ENCODE results near the gene EXOC3L4. TPM values are rescaled to one million over a fixed set of nuclear protein-coding genes. Genes with fewer than 3 reads are reported as not detected.

Gene EXOC3L4
- polyA plus RNA-seq, 1 of the 3 experiments (the other 2 are of a cell fraction): 0.46 TPM

- TF ChIP-seq FOSL2 (IDR thresholded peaks at IDR 0.05; ENCODE audit: borderline replicate concordance, low read depth) (no peak), CTCF (IDR thresholded peaks at IDR 0.05) (no peak), RXRA (IDR thresholded peaks at IDR 0.05; ENCODE audit: borderline replicate concordance, low read depth) (no peak)
These were observed 9.1 kb upstream of the EXOC3L4 start (continued) for GRCh38 chr14:103085106-103086091.

GRCh38 chr14:103086771-103087342, 7.7 kb upstream of the EXOC3L4 start:
- no peak overlapping the region for H3K4me2 ChIP-seq
- no peak for DNase-seq
- H3K27me3 ChIP-seq (ENCODE audit: insufficient read depth): peaks cover 12% of the 10 kb centered on the region
- H3F3A ChIP-seq (replicated peaks; ENCODE audit: insufficient read depth): no peaks in the 10 kb centered on the region
- H3K4me3 ChIP-seq (ENCODE audit: low read depth in 2 of 2, low read length in 1 of 2): no peak overlapping the region
- 42% methylated on average over 4 of the region's 8 CpGs for WGBS (ENCODE audit: low lambda C conversion rate)
- H3K27ac ChIP-seq (ENCODE audit: low read depth in 2 of 2, low read length in 1 of 2): no peak overlapping the region
- peaks cover 0 to 4% of the 10 kb centered on the region in 2 experiments; a peak in 1 of 4 replicates for H3K4me1 ChIP-seq (ENCODE audit: control insufficient read depth in 1 of 2, insufficient read depth in 2 of 2, low read depth in 1 of 2, low read length in 1 of 2)
- H4K20me1 ChIP-seq (ENCODE audit: insufficient read depth): no peaks in the 10 kb centered on the region
- no peaks in the 10 kb centered on the region for H3K36me3 ChIP-seq (replicated peaks in 1 of 2; ENCODE audit: control insufficient read depth in 1 of 2, insufficient read depth in 2 of 2, low read length in 1 of 2)
- TF ChIP-seq NFIC (IDR thresholded peaks at IDR 0.05; ENCODE audit: borderline replicate concordance) (no peak), FOSL2 (IDR thresholded peaks at IDR 0.05; ENCODE audit: borderline replicate concordance, low read depth) (no peak)
- H2AFZ ChIP-seq (ENCODE audit: low read depth): no peak overlapping the region
- H3K9me2 ChIP-seq: no peaks in the 10 kb centered on the region
- H3K9me3 ChIP-seq: no peaks in the 10 kb centered on the region
- no peaks in the 10 kb centered on the region for H3K79me2 ChIP-seq (ENCODE audit: insufficient read depth)
- no peak overlapping the region for H3K9ac ChIP-seq
- POLR2A ChIA-PET: interaction anchor here (0.6 kb wide), 1 partner anchor 97 kb away, joined by 3 read pairs; no protein-coding TSS in a partner anchor
- CTCF ChIA-PET: interaction anchor here (0.9 to 6.3 kb wide), 7 partner anchors 9 to 205 kb away, joined by 3 to 69 read pairs (median 7); no protein-coding TSS in a partner anchor

- Histone ChIP-seq H3K4me2 (no peak overlapping the region), H3K4me3 (ENCODE audit: low read depth in 2 of 2, low read length in 1 of 2) (no peak overlapping the region), H3K79me2 (ENCODE audit: insufficient read depth) (no peaks in the 10 kb centered on the region), H3K27me3 (ENCODE audit: insufficient read depth) (peaks cover 12% of the 10 kb centered on the region), H4K20me1 (ENCODE audit: insufficient read depth) (no peaks in the 10 kb centered on the region), H3K36me3 (replicated peaks in 1 of 2; ENCODE audit: control insufficient read depth in 1 of 2, insufficient read depth in 2 of 2, low read length in 1 of 2) (no peaks in the 10 kb centered on the region), H2AFZ (ENCODE audit: low read depth) (no peak overlapping the region), H3K27ac (ENCODE audit: low read depth in 2 of 2, low read length in 1 of 2) (no peak overlapping the region), H3F3A (replicated peaks; ENCODE audit: insufficient read depth) (no peaks in the 10 kb centered on the region), H3K9me2 (no peaks in the 10 kb centered on the region), H3K9ac (no peak overlapping the region), H3K4me1 (ENCODE audit: control insufficient read depth in 1 of 2, insufficient read depth in 2 of 2, low read depth in 1 of 2, low read length in 1 of 2) (peaks cover 0 to 4% of the 10 kb centered on the region in 2 experiments; a peak in 1 of 4 replicates), H3K9me3 (no peaks in the 10 kb centered on the region)
- POLR2A ChIA-PET: no interaction called here
- DNase-seq: peak; percentile 62
- WGBS (ENCODE audit: low lambda C conversion rate): 49% methylated on average over 6 of the region's 13 CpGs
- CTCF ChIA-PET: interaction anchor here (0.7 to 6.3 kb wide), 8 partner anchors 10 to 1016 kb away, joined by 3 to 69 read pairs (median 6); no protein-coding TSS in a partner anchor
- no peak for TF ChIP-seq NFIC (IDR thresholded peaks at IDR 0.05; ENCODE audit: borderline replicate concordance)
- no peak for TF ChIP-seq USF2 (IDR thresholded peaks at IDR 0.05; ENCODE audit: borderline replicate concordance, low read depth, low read length)
- TF ChIP-seq RCOR1 (IDR thresholded peaks at IDR 0.05; ENCODE audit: low read length): no peak
- TF ChIP-seq SMC3 (IDR thresholded peaks at IDR 0.05; ENCODE audit: low read depth, low read length): no peak
- no peak for TF ChIP-seq GATA2 (CRISPR knock-in tag; IDR thresholded peaks at IDR 0.05)
- TF ChIP-seq FOXM1 (IDR thresholded peaks at IDR 0.05; ENCODE audit: low read depth): no peak
- TF ChIP-seq CTCF (IDR thresholded peaks at IDR 0.05): no peak
- no peak for TF ChIP-seq GABPA (IDR thresholded peaks at IDR 0.05; ENCODE audit: low read depth)
- no peak for TF ChIP-seq TEAD4 (IDR thresholded peaks at IDR 0.05; ENCODE audit: borderline replicate concordance, insufficient read depth)
These were observed 7.1 kb upstream of the EXOC3L4 start for GRCh38 chr14:103087343-103087835.

Data from SK-N-SH (cell line).